HG02973 (cell line): Measurements from ENCODE around the gene KRT79.

Experiments used
- ATAC-seq: cut with Tn5 transposase; IDR thresholded peaks from one replicate; pipeline ENCODE4 v1.9.1; 2021; ENCODE audit warnings: moderate library complexity; ENCODE audit not compliant: unreplicated experiment

Gene KRT79

GRCh38 chr12:52820521-52820920 lies 13.6 kb downstream of the KRT79 start:
- ATAC-seq: no peak

GRCh38 chr12:52819731-52820510 lies 14.2 kb downstream of the KRT79 start:
- no peak for ATAC-seq

DNA sequence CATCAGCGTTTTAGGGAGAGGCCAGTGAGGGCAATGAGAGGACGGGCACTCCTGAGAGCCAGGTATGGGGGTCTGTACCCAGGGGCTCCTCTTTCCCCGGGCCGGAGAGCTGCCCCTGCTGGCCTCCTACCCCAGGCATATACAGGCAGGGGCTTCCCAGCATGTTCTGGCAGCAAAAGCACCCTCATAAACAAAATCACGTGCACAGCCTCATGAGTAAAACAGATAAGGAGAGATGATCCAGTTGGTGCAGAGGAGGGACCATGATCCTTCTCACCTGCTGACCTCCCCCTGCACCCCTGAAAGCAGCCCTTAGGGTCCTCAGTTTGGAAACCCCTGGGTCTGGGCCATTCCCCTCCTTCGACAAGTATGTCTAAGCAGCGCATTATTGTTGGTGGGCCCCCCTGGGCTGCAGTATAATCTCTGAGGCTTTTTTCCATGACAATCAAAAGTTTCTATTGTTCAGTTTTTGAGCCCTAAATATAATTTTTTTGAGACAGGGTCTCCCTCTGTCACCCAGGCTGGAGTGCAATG lies 15.2 kb downstream of the KRT79 start:
- no peak for ATAC-seq

DNA sequence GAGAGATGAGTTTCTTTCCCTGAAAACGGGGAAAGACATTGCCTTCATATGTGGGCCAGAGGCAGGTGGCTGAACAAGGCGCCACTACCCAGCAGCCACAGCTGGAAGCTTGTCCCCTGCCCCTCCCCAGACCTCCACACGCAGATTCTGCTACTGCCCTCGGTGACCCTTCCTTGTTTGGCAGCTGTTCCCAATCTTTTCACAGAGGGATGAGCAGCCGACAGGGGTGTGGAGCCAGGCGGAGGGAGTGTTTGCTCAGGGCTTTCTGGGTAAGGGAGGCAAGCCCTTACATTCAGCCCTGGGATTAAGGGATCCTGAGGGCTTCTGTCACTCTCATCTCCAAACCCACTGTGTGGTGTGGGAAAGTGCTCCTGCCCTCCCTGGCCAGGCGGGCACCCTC lies 15.7 kb downstream of the KRT79 start:
- ATAC-seq: no peak

DNA sequence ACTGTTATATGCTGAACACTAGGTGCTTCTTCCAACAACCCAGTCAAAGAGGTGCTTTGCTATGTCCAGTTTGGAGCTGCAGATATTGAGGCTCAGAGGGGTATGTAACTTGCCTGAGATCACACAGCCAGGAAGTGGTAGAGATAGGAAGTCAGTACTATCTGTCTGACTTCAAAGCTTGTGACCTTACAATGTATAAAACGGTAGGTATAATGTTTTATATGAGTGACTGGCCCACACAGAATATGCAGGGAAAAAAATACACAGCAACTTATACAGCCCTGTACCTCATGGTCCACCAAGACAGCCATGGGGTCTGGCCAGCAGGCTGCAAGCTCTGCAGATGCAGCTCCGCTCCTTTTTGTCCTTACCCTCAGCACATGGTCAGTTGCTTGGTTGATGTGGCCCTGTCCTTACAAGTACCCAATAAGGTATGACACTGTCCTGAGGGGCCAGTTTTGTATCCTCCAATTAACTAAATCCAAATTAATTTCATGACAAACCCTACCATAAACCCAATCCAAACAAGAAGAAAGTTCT lies 16.3 kb downstream of the KRT79 start:
- ATAC-seq: no peak

GRCh38 chr12:52817003-52817698 lies 17.0 kb downstream of the KRT79 start:
- ATAC-seq: no peak

- ATAC-seq: no peak
These were observed 18.2 kb downstream of the KRT79 start for GRCh38 chr12:52815676-52816588.

GRCh38 chr12:52815161-52815560 lies 18.9 kb downstream of the KRT79 start:
- ATAC-seq: no peak

DNA sequence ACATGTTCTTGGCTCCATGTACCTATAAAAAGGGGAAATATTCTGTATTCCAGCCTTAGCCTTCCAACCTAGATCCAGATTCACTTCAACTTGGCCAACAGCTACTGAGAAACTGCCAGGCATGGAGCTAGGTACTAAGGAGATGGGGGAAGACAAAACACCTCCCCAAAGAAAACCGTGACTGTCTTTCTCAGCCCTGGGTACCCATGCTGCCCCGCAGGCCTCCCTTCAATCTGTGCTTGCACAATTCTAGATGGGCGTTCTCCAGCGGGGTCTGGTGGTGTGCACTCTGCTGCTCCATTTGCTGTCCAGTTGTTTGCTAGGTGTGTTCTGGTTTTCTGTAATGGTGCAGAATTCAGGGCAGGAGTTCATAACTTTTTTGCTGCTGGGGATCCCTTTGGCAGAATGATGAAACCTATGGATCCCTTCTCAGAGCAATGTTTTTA lies 19.4 kb downstream of the KRT79 start:
- no peak for ATAC-seq

DNA sequence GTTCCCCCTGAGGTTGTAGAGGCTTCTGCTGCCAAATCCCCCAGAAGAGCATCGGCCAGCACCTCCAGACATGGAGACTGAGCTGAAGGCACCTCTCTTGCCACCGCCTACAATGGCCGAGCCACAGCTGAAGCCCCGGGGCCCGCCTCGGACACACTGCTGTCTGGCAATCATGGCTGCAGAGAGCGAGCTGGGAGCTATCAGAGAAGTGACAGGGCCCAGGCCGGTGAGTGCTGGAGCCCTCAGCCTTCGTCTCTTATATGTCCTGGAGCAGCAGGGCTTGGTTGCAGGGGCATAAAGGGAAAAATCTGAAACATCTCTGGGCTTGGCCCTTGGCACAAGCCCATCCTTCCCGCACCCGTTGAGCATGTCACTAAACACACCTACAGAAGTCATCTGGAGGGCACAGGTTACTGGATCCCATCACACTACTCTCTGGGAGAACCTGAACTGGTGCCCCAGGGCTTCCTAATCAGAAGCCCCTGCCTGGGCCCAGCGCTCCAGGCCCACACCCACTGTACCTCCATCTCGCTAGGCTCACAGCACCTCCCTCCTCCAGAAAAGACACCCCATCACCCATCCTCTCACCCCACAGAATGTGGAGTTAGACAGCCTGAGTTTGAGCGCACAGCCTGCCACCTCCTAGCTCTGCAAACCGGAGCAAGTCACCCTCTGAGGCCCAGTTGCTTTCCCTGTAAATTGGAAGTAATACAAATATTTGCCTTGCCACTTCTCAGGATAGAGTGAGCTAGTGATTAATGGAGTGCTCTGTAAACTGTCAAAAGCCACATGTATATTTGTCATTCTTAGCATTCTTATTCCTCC lies 20.0 kb downstream of the KRT79 start, which contains the start of gene KRT4:
Gene KRT4 (minus strand): TSS at position 232 of the 825 bp plus-strand sequence. CDS start 58 bp downstream, at position 174.
- ATAC-seq: no peak

DNA sequence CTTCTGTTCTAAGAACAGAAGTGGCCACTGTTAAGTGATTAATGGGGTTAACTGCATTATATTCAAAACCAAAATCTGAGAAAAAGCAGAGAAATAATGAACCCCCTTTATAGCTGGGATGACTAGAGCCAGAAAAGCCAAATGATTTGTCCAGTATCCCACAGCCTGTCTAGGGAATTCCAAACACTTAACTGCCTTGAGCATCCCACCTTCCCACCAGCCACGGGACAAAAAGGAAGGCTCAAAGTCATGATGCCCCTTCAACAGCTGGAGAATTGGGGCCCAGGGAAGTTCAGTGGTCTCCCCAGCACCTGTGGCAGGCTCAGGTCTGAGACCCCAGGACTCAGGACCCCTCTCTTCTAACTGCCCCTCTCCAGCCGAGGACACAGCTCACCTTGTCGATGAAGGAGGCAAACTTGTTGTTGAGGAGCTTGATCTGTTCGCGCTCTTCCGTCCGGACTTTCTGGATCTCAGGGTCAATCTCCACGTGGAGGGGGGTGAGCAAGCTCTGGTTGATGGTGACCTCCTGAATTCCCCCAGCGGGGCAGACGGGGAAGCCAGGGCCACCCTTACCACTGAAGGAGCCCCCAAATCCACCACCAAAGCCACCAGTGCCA lies 20.8 kb downstream of the KRT79 start:
- ATAC-seq: no peak

- no peak for ATAC-seq
These were observed 21.4 kb downstream of the KRT79 start for GRCh38 chr12:52812749-52813148.

GRCh38 chr12:52812073-52812400 lies 22.1 kb downstream of the KRT79 start:
- ATAC-seq: no peak

DNA sequence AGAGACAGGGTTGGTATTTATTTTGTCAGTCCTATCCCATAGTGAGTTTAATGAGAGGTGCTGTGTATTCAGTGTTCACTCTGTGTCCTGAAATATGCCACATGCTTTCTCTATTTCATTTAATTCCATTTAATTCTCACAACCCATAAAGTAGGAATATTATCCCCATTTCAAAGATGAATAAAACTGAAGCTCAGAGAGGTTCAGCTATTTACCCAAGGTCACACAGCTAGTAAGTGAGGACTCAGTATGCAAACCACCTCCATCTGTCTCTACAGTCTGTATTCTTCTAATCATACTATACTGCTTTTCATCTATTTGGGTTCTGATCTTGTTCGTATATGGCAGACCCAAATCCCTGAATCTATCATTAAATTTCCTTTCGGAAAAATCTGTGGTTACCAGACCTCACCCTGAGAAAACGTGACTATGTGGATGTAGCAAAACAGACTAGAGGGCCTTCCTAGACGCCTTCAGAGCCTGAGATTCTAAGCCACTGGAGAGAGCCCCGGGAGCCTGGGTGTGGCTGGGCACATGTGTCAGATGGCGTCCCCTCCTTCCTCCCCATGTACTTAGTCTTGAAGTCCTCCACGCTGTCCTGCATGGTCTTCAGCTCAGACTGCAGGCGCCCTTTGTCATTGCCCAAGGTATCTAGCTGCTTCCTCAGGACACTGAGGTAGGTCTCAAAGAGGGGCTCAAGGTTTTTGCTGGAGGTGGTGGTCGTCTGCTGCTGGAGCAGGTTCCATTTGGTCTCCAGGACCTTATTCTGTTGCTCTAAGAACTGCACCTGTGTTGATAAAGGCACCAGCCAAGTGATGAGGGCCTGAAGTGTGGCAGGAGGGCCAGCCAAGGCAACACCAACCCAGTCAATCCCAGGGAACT lies 22.7 kb downstream of the KRT79 start:
- no peak for ATAC-seq

- ATAC-seq: no peak
These were observed 23.6 kb downstream of the KRT79 start for GRCh38 chr12:52810554-52810953.

DNA sequence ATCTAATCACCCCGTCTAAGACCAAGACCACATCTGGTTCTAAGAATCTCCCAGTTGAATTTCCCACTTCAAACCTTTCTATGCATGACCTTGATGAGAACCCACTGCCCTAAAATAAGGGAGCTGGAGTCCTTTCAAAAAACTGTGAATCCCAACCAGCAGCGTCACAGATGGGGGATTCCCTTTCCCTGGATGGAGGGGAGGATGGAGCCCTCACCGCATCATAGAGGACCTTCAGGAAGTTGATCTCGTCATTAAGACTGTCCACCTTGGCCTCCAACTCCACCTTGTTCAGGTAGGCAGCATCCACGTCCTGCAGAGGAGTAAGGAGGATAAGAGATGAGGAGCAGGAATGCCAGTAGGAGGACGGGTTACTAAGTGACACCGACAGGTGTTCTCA lies 24.9 kb downstream of the KRT79 start:
- ATAC-seq: no peak

GRCh38 chr12:52808573-52809160 lies 25.4 kb downstream of the KRT79 start:
- no peak for ATAC-seq
